WTC11 (cell line): ENCODE results near the gene TUBD1. TPM values are rescaled to one million over a fixed set of nuclear protein-coding genes. Genes with fewer than 3 reads are reported as not detected.
"Not testable (repeated sequence)": the region's sequence is repeated elsewhere in the genome, so short reads cannot be mapped to it uniquely, and the experiment has no call there.

Experiments
- ATAC-seq: fragments of 200-7000 bp; cut with Tn5 transposase; 2 replicates; pipeline ENCODE4 v1.10.0; 2021; ENCODE audit warnings: mild to moderate bottlenecking, moderate library complexity
- CTCF ChIA-PET: fragments of 300-600 bp; sonication (Branson Sonifier 250); formaldehyde crosslinking; loops from one replicate; lab custom pipeline; 2021; ENCODE audit warnings: antibody characterized with exemption; lab: Charles Lee
- POLR2A ChIA-PET: fragments of 350-600 bp; sonication (Branson Sonifier 250); formaldehyde crosslinking; loops from one replicate; lab custom pipeline; 2021; ENCODE audit warnings: antibody characterized with exemption; lab: Charles Lee
- DNase-seq: peaks from one replicate; pipeline ENCODE4 v3.0.0; 2021; ENCODE audit warnings: low spot score
- H3K27ac Mint-ChIP-seq: 2 replicates; pipeline ENCODE4 v1.8.0; 2021; ENCODE audit warnings: mixed read lengths
- H3K27me3 Mint-ChIP-seq: 2 replicates; pipeline ENCODE4 v1.8.0; 2021; ENCODE audit warnings: low read depth, mild to moderate bottlenecking, moderate library complexity, mixed read lengths
- H3K36me3 Mint-ChIP-seq: 2 replicates; pipeline ENCODE4 v1.8.0; 2021; ENCODE audit warnings: mixed read lengths
- H3K4me1 Mint-ChIP-seq: 2 replicates; pipeline ENCODE4 v1.8.0; 2022; ENCODE audit warnings: mixed read lengths
- H3K4me3 Mint-ChIP-seq: 2 replicates; pipeline ENCODE4 v1.8.0; 2021; ENCODE audit warnings: mild to moderate bottlenecking, moderate library complexity, mixed read lengths
- H3K9me3 Mint-ChIP-seq: 2 replicates; pipeline ENCODE4 v1.8.0; 2021; ENCODE audit warnings: mixed read lengths
- CBFB ChIP-seq: sonication (generic); formaldehyde crosslinking; IDR thresholded peaks from 2 replicates; pipeline ENCODE4 v1.8.1; 2022; ENCODE audit warnings: mild to moderate bottlenecking, low read depth, missing genetic modification reagents
- EMX1 ChIP-seq: fragments of 250-450 bp; sonication (Bioruptor Pico); IDR thresholded peaks from 2 replicates; pipeline ENCODE4 v1.8.0; 2021; ENCODE audit warnings: mild to moderate bottlenecking
- ESRRA ChIP-seq: sonication (generic); formaldehyde crosslinking; IDR thresholded peaks from 2 replicates; pipeline ENCODE4 v1.8.1; 2022; ENCODE audit warnings: mild to moderate bottlenecking, missing genetic modification reagents, borderline replicate concordance
- GABPB1 ChIP-seq: sonication (generic); formaldehyde crosslinking; IDR thresholded peaks from 2 replicates; pipeline ENCODE4 v1.8.1; 2023; ENCODE audit warnings: mild to moderate bottlenecking, missing genetic modification reagents
- GRHL2 ChIP-seq: fragments of 250-450 bp; sonication (Bioruptor Pico); IDR thresholded peaks from 2 replicates; pipeline ENCODE4 v1.8.0; 2022; ENCODE audit warnings: mild to moderate bottlenecking, moderate library complexity; ENCODE audit not compliant: insufficient replicate concordance, severe bottlenecking
- KAT7 ChIP-seq: sonication (generic); formaldehyde crosslinking; IDR thresholded peaks from 2 replicates; pipeline ENCODE4 v1.8.1; 2023; ENCODE audit warnings: missing genetic modification reagents, mild to moderate bottlenecking, borderline replicate concordance
- PRRX2 ChIP-seq: fragments of 250-450 bp; sonication (Bioruptor Pico); IDR thresholded peaks from 2 replicates; pipeline ENCODE4 v1.8.0; 2021; ENCODE audit warnings: mild to moderate bottlenecking
- RELA ChIP-seq: sonication (generic); formaldehyde crosslinking; IDR thresholded peaks from 2 replicates; pipeline ENCODE4 v1.8.1; 2022; ENCODE audit warnings: missing genetic modification reagents, mild to moderate bottlenecking, borderline replicate concordance
- SOX15 ChIP-seq: fragments of 250-450 bp; sonication (Bioruptor Pico); IDR thresholded peaks from 2 replicates; pipeline ENCODE4 v1.9.0; 2021; ENCODE audit warnings: mild to moderate bottlenecking
- SP1 ChIP-seq: sonication (generic); formaldehyde crosslinking; conservative IDR thresholded peaks from 2 replicates; pipeline ENCODE4 v1.8.1; 2022; ENCODE audit warnings: missing genetic modification reagents
- ZNF121 ChIP-seq: sonication (generic); formaldehyde crosslinking; IDR thresholded peaks from 2 replicates; pipeline ENCODE4 v1.8.0; 2023; ENCODE audit warnings: missing genetic modification reagents
- total RNA-seq: library from RNA; stranded (reverse); gene quantifications from 3 replicates; pipeline ENCODE4 v1.2.3, GENCODE V29; 2021
- TF ChIP-seq, protein P1 (sequence below): sonication (generic); formaldehyde crosslinking; IDR thresholded peaks from 2 replicates; pipeline ENCODE4 v1.8.1; 2023; ENCODE audit warnings: mild to moderate bottlenecking, missing genetic modification reagents, moderate library complexity
- TF ChIP-seq, protein P2 (sequence below): sonication (generic); formaldehyde crosslinking; conservative IDR thresholded peaks from 2 replicates; pipeline ENCODE4 v1.8.1; 2022; ENCODE audit warnings: mild to moderate bottlenecking, missing genetic modification reagents
- TF ChIP-seq, protein P3 (sequence below): sonication (generic); formaldehyde crosslinking; IDR thresholded peaks from 2 replicates; pipeline ENCODE4 v1.8.0; 2023; ENCODE audit warnings: missing genetic modification reagents
- TF ChIP-seq, protein P4 (sequence below): sonication (generic); formaldehyde crosslinking; IDR thresholded peaks from 2 replicates; pipeline ENCODE4 v1.8.0; 2022; ENCODE audit warnings: mild to moderate bottlenecking, missing genetic modification reagents
- TF ChIP-seq, protein P5 (sequence below): fragments of 200-600 bp; IDR thresholded peaks from 2 replicates; pipeline ENCODE4 v1.8.0; 2022; ENCODE audit warnings: antibody characterized with exemption

The TUBD1 gene
- total RNA-seq, 1 experiment from 2014 or later = 12.0 TPM

DNA sequence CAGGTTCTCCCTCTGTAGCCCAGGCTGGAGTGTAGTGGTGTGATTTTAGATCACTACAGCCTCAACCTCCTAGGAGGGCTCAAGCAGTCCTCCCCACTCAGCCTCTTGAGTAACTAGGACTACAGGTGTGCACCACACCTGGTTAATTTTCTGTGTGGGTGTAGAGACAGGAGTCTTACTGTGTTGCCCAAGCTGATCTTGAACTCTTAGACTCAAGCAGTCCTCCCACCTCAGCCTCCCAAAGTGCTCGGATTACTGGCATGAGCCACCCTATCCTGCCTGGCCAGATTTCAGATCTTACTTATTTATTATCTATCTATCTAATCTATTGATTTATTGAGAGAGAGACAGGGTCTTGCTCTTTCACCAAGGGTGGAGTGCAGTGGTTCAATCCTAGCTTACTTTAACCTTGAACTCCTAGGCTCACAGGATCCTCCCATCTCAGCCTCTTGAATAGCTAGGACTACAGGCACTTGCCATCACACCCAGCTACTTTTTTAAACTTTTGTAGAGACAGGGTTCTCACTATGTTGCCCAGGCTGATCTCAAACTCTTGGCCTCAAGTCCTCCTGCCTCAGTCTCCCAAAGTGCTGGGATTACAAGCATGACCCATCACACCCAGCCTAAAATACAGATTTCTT, 61.8 kb downstream of the TUBD1 start:
- Mint-ChIP-seq H3K27me3 (no peaks in the 10 kb centered on the region), H3K27ac (peak overlapping the region; percentile 80), H3K36me3 (no peaks in the 10 kb centered on the region), H3K9me3 (no peaks in the 10 kb centered on the region), H3K4me1 (peaks cover 46% of the 10 kb centered on the region), H3K4me3 (no peak overlapping the region)
- TF ChIP-seq, protein P1, sequence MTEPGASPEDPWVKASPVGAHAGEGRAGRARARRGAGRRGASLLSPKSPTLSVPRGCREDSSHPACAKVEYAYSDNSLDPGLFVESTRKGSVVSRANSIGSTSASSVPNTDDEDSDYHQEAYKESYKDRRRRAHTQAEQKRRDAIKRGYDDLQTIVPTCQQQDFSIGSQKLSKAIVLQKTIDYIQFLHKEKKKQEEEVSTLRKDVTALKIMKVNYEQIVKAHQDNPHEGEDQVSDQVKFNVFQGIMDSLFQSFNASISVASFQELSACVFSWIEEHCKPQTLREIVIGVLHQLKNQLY (CRISPR knock-in tag) = no peak
- TF ChIP-seq ZNF121 = 0 out of 2 replicates have a peak, but pooled peaks have one; percentile 4
- POLR2A ChIA-PET = interaction anchor here (1.0 kb wide), 1 partner anchor 13 kb away, joined by 3 read pairs; no protein-coding TSS in a partner anchor
- DNase-seq = no peak
- CTCF ChIA-PET = interaction anchor here (1.0 to 1.1 kb wide), 2 partner anchors 83 to 206 kb away, joined by 4 to 6 read pairs; no protein-coding TSS in a partner anchor
- ATAC-seq = no peak

DNA sequence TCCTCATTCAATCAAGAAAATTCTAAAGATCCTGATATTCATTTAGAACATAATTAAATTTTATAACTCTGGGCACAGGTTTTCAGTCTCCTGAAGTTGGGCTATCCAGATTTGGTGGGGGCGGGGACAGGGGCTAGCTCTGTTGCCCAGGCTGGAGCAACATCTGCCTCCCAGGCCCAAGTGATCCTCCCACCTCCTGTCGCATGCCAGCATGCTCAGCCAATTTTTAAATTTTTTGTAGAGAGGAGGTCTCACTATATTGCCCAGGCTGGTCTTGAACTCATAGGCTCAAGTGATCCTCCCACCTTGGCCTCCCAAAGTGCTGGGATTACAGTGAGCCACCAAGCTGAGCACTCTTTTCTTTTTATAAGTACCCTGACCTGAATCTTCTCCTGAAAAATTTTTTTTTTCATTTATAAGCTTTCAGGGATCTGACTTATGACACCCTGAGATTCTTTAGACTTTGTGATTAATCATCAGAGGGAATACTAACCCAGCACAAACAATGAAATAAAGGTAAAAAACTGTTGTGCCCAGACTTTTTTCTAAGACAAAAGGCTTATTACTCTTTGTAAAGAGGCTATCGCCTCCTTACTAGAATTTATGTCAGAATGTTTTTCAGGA, 62.6 kb downstream of the TUBD1 start:
- POLR2A ChIA-PET = no interaction called here
- CTCF ChIA-PET = interaction anchor here (1.5 kb wide), 1 partner anchor 23 kb away, joined by 6 read pairs; no protein-coding TSS in a partner anchor
- peak overlapping the region; percentile 36; the same call in 1 of the 2 replicates for H3K27ac Mint-ChIP-seq
- no peak for DNase-seq
- no peak overlapping the region for H3K4me3 Mint-ChIP-seq
- H3K4me1 Mint-ChIP-seq = peaks cover 53% of the 10 kb centered on the region
- no peaks in the 10 kb centered on the region for H3K36me3 Mint-ChIP-seq
- TF ChIP-seq SOX15 (CRISPR knock-in tag) (no peak), ZNF121 (0 out of 2 replicates have a peak, but pooled peaks have one; percentile 5)
- no peaks in the 10 kb centered on the region for H3K9me3 Mint-ChIP-seq
- no peaks in the 10 kb centered on the region for H3K27me3 Mint-ChIP-seq
- ATAC-seq = peak; percentile 22; the same call in 1 of the 2 replicates

DNA sequence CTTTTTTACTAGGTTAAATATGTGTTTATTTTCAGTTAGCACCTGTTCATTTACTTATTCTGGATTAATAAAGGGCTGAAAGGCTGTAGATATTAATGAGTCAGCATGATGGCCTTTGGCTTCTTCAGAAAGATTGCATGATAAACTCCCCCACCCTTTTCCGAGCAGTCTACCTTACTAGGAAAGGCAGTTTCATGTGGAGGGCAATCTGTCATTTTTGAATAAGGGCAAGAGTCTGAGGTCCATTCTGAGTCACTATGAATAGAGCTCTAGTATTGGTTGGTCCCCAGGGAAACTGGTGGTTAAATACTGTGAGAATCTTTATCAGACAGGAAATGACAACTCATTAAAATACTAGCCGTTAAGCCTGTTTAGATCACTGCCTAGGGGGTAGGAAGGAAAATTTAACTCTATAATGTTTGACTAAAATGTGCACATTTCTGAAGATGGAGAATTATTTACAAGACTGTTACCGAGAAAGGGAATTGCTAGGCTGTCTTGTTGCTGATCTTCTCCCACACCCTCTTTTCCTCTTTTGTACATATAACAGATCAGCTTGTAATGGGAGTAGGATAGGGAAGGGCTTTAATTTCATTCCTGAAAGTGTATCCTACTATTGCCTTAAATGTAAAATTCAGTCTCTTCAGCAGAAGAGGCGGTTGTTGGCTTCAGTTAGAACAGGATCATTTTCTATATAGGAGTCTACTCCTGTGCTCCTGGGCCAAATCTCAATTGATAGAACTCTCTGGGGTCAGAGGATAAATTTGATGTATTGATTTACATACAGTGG, 63.3 kb downstream of the TUBD1 start:
- CTCF ChIA-PET = interaction anchor here (1.5 kb wide), 1 partner anchor 24 kb away, joined by 6 read pairs; no protein-coding TSS in a partner anchor
- ATAC-seq (peak; percentile 40), DNase-seq (no peak)
- POLR2A ChIA-PET = no interaction called here
- peak overlapping the region; percentile 52 for H3K27ac Mint-ChIP-seq
- H3K27me3 Mint-ChIP-seq = no peaks in the 10 kb centered on the region
- no peak overlapping the region for H3K4me3 Mint-ChIP-seq
- no peaks in the 10 kb centered on the region for H3K36me3 Mint-ChIP-seq
- H3K4me1 Mint-ChIP-seq = peaks cover 53% of the 10 kb centered on the region
- TF ChIP-seq GRHL2 (CRISPR knock-in tag) (no peak), ESRRA (CRISPR knock-in tag) (no peak), GABPB1 (CRISPR knock-in tag) (peak; percentile 74), CBFB (CRISPR knock-in tag) (no peak)
- TF ChIP-seq, all 79 proteins: peak for 1
- no peaks in the 10 kb centered on the region for H3K9me3 Mint-ChIP-seq

DNA sequence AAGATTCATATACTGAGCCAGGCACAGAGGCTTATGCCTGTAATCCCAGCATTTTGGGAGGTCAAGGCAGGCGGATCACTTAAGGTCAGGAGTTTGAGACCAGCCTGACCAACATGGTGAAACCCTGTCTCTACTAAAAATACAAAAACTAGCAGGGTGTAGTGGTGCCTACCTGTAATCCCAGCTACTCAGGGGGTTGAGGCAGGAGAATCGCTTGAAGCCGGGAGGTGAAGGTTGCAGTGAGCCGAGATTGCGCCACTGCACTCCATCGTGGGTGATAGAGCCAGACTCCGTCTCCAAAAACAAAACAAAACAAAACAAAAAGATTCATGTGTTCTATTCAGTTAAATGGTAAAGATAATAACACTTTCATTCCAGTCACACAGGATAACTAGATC, 63.9 kb downstream of the TUBD1 start:
- H3K27me3 Mint-ChIP-seq, DNase-seq, H3K4me3 Mint-ChIP-seq, H3K9me3 Mint-ChIP-seq, ATAC-seq, POLR2A ChIA-PET, H3K36me3 Mint-ChIP-seq: not testable (repeated sequence)
- Mint-ChIP-seq H3K4me1 (peaks cover 53% of the 10 kb centered on the region), H3K27ac (peak overlapping the region; percentile 52)
- CTCF ChIA-PET = interaction anchor here (1.2 to 1.5 kb wide), 2 partner anchors 25 to 85 kb away, joined by 4 to 6 read pairs; no protein-coding TSS in a partner anchor

DNA sequence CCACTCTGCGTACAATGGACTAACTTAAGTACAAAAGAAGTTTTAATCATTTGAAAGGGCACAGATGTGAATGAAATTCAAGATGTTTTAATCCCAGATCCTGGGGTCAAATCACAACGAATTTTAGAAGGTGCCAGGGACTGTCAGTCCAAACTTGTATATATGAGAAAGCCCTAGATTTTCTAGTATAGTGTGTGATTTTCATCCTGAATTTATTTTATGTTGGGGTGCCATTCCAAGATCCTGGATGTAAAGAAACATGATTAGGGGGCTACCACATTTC, 64.3 kb downstream of the TUBD1 start:
- Mint-ChIP-seq H3K36me3 (no peaks in the 10 kb centered on the region), H3K27ac (peak overlapping the region; percentile 83), H3K4me1 (peaks cover 53% of the 10 kb centered on the region), H3K4me3 (no peak overlapping the region), H3K27me3 (no peaks in the 10 kb centered on the region), H3K9me3 (no peaks in the 10 kb centered on the region)
- ChIA-PET CTCF (interaction anchor here (1.2 kb wide), 1 partner anchor 86 kb away, joined by 4 read pairs; no protein-coding TSS in a partner anchor), POLR2A (interaction anchor here (1.0 kb wide), 1 partner anchor 19 kb away, joined by 4 read pairs; no protein-coding TSS in a partner anchor)
- ATAC-seq = no peak
- DNase-seq = no peak
- TF ChIP-seq, protein P2, sequence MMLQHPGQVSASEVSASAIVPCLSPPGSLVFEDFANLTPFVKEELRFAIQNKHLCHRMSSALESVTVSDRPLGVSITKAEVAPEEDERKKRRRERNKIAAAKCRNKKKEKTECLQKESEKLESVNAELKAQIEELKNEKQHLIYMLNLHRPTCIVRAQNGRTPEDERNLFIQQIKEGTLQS (CRISPR knock-in tag) = no peak
- no peak for TF ChIP-seq RELA (CRISPR knock-in tag)
- no peak for TF ChIP-seq KAT7 (CRISPR knock-in tag)
- TF ChIP-seq SP1 = no peak
- TF ChIP-seq, protein P3, sequence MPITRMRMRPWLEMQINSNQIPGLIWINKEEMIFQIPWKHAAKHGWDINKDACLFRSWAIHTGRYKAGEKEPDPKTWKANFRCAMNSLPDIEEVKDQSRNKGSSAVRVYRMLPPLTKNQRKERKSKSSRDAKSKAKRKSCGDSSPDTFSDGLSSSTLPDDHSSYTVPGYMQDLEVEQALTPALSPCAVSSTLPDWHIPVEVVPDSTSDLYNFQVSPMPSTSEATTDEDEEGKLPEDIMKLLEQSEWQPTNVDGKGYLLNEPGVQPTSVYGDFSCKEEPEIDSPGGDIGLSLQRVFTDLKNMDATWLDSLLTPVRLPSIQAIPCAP (CRISPR knock-in tag) = no peak
- no peak for TF ChIP-seq PRRX2 (CRISPR knock-in tag)
- TF ChIP-seq, protein P4, sequence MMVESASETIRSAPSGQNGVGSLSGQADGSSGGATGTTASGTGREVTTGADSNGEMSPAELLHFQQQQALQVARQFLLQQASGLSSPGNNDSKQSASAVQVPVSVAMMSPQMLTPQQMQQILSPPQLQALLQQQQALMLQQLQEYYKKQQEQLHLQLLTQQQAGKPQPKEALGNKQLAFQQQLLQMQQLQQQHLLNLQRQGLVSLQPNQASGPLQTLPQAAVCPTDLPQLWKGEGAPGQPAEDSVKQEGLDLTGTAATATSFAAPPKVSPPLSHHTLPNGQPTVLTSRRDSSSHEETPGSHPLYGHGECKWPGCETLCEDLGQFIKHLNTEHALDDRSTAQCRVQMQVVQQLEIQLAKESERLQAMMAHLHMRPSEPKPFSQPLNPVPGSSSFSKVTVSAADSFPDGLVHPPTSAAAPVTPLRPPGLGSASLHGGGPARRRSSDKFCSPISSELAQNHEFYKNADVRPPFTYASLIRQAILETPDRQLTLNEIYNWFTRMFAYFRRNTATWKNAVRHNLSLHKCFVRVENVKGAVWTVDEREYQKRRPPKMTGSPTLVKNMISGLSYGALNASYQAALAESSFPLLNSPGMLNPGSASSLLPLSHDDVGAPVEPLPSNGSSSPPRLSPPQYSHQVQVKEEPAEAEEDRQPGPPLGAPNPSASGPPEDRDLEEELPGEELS = no peak
- no peak for TF ChIP-seq ESRRA (CRISPR knock-in tag)
- TF ChIP-seq GRHL2 (CRISPR knock-in tag) = no peak
- TF ChIP-seq, protein P5, sequence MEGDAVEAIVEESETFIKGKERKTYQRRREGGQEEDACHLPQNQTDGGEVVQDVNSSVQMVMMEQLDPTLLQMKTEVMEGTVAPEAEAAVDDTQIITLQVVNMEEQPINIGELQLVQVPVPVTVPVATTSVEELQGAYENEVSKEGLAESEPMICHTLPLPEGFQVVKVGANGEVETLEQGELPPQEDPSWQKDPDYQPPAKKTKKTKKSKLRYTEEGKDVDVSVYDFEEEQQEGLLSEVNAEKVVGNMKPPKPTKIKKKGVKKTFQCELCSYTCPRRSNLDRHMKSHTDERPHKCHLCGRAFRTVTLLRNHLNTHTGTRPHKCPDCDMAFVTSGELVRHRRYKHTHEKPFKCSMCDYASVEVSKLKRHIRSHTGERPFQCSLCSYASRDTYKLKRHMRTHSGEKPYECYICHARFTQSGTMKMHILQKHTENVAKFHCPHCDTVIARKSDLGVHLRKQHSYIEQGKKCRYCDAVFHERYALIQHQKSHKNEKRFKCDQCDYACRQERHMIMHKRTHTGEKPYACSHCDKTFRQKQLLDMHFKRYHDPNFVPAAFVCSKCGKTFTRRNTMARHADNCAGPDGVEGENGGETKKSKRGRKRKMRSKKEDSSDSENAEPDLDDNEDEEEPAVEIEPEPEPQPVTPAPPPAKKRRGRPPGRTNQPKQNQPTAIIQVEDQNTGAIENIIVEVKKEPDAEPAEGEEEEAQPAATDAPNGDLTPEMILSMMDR = no peak
- no peak for TF ChIP-seq EMX1 (CRISPR knock-in tag)
